Fibroblast of the conjunctiva (primary cell): ENCODE results near the gene HIF3A.
A peak's percentile ranks its signal among the peaks of the same experiment; 100 is the strongest.

Experiments used
- DNase-seq: peaks from one replicate; pipeline ENCODE4 v3.0.0-alpha.2; 2010; ENCODE audit warnings: low read depth

HIF3A gene

DNA sequence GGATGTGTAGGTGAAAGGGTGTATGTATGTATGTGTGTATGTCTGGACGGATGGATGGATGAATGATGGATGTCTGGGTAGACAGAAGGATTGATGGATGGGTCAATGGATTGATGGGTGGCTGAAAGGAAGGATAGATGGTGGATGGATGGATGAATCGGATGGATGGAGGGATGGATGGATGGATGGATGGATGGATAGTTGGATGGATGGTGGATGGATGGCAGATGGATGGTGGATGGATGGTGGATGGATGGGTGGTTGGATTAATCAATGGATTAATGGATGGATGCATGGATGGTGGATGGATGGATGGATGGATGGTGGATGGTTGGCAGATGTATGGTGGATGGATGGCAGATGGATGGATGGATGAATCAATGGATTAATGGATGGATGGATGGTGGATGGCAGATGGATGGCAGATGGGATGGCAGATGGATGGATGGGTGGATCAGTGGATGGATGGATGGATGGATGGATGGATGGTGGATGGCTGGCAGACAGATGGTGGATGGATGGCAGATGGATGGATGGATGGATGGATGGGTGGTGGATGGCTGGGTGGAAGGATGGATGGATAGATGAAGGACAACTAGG is 33.6 kb downstream of the HIF3A start:
- no peak for DNase-seq

GRCh38 chr19:46337487-46337886 is 40.6 kb downstream of the HIF3A start:
- DNase-seq = no peak

DNA sequence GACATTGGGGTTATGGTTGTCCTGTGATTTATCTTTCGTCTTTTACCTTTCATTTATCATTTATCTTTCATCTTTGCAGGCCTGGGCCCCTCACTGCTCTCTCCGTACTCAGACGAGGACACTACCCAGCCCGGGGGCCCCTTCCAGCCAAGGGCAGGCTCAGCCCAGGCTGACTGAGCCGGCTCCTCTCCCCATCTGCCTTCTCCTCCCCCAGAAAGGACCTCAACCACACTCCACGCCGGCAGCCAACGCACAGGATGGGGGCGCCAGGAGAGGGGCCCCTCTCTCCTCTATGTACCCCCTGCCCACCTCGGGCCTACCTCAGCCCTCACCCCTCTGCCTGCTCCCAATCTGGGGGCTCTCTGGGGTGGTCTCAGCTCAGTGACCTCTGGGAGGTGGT is 42.6 kb downstream of the HIF3A start:
- DNase-seq = no peak

- no peak for DNase-seq
Observed at GRCh38 chr19:46340051-46340659, 43.3 kb downstream of the HIF3A start.

- DNase-seq = no peak
Observed at GRCh38 chr19:46341937-46342336, 45.1 kb downstream of the HIF3A start.

DNA sequence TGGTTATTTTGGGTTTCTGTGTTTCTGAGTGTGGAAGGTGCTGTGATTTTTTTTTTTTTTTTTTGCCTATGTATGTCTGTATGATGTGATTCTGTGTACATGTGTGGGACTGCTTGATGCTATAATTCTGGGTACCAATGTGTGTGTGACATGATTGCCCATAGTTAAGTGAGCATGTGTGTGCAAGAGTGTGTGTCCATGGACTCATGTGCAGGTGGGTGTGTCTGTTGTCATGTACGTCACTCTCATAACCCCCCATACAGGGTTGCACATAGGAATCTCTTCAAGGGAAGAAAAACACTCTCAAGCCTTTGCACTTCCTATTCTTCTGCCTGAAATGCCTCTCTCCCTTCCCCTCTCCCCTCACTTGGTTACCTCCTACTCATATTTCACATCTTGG is 47.5 kb downstream of the HIF3A start:
- no peak for DNase-seq

DNA sequence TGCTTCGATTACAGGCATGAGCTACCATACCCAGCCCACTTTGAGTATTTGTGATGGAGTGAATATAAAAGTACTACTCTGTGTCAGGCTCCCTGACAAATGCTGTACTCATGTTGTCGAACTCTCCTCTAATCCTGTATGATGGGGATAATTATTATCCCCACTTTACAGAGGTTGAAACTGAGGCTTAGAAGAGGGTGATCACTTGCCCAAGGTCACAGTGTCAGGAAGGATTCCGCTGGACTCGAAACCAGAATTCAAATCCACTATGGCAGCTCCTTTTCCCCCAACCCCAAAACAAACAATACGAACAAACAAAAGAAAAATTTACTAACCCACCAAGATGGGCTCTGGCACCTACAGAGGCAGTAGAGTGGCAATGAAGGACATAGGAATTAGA is 48.3 kb downstream of the HIF3A start:
- DNase-seq = no peak

- DNase-seq = peak; percentile 83
Observed at GRCh38 chr19:46346821-46347571, 50.2 kb downstream of the HIF3A start, which contains the start of gene PPP5C. Gene PPP5C (plus strand): TSS chr19:46347087. CDS start chr19:46347097, 10 bp downstream.

- DNase-seq = no peak
Observed at GRCh38 chr19:46347572-46347883, 50.7 kb downstream of the HIF3A start.

DNA sequence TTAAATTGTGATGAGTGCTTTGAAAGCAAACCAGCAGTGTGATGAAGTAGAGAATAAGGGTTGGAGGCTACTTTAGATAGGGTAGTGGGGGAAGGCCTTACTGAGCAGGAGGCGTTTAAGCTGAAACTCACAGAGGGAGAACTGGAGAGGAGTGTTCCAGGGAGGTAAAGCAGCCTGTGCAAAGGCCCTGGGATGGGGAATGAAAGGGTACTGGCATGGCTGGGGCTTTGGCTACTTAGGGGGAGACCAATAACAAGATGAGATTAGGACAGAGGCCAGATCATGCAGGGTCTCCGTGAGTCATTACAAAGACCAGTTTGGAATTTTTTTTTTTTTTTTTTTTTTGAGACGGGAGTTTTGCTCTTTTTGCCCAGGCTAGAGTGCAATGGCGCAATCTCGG is 51.1 kb downstream of the HIF3A start:
- no peak for DNase-seq

DNA sequence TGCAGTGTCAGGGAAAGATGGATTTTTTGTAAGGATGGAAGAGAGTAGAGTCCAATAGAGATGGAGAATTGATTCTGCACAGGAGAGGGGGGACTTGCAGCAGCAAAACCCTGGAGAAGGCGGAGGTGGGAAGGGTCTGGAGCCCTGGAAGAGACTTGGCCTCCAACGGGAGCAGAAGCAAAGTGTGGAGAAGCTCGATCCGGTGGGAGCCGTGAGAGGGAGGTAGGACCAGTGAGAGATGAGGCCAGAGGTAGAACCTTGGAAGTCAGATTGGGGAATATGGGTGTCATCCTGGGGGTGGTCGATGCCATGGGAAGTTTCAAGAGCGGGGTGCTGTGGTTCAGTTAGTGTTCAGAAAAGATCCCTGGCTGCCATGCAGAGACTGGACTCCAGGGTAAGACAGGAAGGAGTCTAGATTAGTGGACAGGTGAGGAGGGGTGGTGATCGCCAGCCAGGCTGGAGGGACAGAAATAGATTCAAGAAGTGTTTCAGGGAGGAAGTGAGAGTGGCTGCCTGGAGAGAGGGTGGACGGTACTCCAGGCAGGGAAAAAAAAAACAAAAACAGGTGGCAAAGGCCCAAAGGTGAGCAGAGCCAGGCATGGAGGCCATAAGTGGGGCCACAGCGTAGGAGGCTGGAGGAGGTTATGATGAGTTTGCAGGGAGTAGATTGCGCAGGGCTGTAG is 52.6 kb downstream of the HIF3A start:
- DNase-seq = no peak

- DNase-seq = no peak
Observed at GRCh38 chr19:46350029-46350757, 53.4 kb downstream of the HIF3A start.

DNA sequence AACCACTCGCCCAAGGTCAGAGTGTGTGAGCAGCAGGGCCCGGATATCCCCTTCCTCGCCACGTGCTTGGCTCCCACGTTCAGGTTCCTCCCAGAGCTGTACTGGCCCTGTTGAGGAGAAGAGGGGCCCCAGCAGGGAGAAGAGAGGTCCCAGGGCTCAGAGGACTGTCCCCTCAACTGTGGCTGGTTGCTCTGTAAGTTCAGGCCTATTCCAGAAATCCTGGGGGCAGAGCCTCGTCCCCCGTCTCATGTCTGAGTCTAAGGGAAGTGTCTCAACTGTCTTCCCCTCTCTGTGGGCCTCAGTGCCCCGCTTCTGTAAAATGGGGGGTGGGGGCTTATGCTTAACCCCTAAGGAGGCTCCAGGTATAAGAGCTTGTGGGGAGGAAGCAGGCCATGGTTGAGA is 53.9 kb downstream of the HIF3A start:
- DNase-seq = no peak

DNA sequence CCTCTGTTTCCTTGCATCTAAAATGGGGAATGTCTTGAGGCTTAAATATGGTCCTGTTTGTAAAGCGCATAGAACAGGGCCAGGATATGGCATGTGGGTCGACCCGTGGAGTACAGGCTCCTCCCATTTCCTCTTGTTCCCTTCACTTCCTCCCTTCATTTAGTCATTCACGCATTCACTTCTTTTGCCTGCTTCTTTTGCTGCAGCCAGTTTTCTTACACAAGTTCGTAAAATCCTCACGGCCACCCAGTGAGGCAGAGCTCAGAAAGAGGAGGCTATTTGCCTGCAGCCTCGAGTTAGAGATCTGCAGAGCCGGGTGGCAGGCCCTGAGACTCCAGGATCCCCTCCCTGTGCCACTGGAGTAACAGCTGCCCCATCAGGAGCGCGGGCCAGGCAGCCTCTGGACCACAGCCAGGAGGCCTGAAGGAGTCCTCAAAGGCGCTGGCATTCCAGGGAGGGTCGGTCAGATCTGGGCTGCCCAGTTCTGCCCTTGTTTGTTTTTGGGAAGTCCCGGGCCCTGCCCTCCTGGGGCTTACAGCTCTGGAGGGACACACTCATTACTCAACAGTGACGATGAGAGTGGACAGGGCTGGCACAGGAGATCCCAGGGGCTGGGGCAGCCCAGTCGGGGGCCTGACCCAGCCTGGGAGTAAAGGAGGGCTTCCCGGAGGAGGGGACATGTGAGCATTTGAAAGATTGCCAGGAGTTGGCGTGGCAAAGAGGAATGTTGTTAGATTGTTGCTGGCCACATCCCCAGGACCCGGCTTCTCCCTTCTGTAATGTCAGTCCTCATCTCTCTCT is 54.6 kb downstream of the HIF3A start:
- DNase-seq = peak; percentile 44

DNA sequence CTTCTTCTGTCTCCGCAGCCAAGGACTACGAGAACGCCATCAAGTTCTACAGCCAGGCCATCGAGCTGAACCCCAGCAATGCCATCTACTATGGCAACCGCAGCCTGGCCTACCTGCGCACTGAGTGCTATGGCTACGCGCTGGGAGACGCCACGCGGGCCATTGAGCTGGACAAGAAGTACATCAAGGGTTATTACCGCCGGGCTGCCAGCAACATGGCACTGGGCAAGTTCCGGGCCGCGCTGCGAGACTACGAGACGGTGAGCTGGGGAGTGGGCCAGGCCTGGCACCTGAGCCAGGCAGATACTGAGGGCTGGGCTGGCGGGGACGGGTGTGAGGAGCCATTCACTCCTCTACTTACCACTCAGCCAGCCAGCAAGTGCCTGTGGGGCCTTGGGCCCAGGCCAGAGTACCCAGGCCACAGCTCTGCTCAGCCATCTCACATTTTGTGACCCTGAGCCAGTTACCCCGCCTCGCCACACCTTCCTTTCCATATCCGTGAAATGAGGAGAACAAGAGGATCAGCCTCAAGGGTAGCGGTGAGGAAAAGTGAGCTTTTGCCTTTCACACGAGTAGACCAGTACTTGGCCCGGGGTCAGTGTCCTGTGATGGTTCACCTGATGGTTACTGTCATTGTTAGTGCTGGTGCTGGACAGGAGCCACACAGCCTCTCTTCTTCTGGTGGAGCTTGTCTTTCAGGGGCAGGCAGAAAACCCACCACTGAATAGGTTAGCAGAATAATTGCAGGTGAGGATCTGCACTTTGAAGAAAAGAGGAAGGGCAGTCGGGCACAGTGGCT is 57.1 kb downstream of the HIF3A start:
- DNase-seq = no peak

DNA sequence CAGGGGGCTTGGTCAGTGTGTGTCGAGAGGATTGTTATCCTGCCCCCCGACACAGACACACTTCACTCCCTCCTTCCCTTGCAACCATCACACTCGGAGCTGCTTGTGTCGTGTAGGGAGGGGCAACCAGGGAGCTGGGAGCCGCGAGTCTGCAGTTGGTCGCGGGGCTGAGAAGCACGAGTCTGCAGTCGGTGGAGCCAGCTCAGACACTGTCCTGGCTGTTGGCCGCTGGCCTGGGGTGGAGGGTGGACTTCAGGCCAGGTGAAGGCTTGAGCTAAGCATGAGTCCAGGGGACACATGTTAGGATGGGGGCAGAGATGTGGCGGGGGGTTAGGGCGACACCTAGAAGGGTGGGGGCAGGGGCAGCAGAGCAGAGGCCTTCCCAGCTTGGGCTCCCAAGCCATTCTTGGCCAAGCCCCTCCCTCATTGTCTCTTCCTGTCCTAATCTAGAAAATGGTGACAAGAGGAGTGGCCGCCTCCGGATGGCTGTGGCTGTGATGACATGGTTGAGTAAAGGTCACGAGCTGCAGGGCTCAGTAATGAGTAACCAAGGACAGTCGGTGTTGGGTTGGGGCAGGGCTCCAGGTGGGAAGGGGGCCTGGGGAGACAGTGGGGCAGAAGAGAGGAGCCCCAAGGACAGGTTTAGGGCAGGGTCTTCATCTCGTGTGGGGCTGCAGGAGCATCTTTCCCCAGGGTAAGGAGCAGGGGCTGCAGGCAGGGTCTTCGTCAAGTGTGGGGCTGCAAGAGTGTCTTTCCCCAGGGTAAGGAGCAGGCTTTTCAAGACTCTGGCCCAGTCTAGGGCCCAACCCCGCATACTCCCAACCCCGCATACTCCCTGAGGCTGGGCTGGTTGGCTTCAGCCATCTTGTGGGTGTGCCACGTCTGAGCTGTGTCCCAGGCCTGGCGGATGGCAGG is 58.6 kb downstream of the HIF3A start:
- DNase-seq = no peak

DNA sequence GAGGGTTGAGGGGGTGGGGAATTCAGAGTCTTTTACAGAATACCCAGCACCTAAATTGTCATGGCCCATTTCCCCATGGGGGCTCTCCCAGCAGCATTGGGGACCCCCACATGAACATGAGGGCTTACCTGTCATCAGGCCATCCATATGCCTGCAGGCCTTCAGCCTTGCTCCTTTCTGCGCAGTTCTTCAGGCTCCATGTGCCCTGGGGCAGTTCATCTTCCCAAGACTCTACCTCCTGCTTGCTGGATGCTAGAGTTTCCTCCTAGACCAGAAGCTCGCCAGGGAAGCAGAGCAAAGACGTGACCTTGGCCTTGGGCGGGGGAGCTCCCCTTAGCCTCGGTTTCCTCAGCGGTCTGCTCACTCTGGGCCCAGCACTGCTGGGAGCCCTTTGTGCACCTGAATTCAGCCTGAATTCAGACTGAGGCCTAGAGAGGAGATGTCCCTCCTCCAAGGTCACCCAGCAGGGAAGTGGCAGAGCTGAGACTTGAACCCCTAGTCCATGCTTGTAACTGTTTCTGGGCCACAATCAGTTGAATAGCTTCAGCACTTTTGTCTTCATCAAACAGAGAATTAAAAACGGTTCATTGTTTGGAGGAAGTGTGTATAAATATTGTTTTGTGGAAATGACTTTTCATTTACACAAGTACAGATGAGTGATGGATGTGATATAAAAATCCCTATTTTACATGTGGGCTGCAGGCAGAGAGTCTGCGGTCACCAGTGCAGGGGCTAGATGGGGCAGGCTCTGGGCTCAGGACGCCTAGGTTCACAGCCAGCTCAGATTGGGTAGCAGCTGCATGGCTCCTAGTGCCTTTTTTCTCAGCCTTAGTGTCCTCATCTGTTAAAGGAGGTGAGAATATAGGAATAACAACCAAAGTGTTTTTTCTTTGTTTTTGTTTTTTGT is 59.6 kb downstream of the HIF3A start:
- DNase-seq = no peak

DNA sequence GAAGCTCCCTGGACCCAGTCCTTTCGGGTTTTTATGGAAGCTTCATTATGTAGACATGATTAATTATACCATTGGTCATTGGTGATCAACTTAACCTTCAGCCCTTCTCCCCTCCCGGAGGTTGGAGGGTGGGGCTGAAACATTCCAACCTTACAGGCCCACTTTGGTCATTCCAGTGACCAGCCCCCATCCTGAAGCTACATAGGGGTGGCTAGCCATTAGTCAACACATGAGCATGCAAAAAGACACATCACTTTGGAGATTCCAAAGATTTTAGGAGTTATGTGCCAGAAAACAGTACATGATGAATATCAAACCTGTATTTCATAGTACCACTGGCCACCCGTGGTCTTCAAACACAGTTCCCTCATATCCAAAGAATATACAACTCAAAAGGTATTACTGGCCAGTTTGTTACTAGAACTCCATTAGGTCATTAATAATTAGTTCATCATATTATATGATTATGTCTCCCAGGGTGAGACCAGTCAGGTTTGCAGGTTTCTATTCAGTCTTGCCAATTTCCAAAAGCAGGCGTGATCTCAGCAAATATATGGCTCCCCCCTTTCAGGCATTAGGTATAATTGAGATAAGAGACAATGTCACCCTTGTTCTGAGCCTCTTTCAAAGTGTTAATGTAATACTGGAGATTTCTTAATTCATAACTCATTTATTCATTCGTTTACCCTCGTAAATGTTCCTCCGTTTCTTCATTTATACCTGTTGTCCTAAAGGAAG is 61.2 kb downstream of the HIF3A start:
- no peak for DNase-seq
